Effector memory CD8-positive, alpha-beta T cell (primary cell): Measurements from ENCODE around the gene EGLN2.
"Not testable (repeated sequence)": the region's sequence is repeated elsewhere in the genome, so short reads cannot be mapped to it uniquely, and the experiment has no call there.

ENCODE experiments used
- ATAC-seq: fragments of 150-1000 bp; cut with Tn5 transposase; replicated peaks from 2 replicates; pipeline ENCODE4 v1.10.0; 2021; ENCODE audit warnings: mild to moderate bottlenecking, moderate library complexity
- DNase-seq, 3 experiments: peaks; one replicate each; pipeline ENCODE4 v3.0.0; 2021
- H3K27ac Mint-ChIP-seq, 2 donors: one replicate each; pipeline ENCODE4 v1.8.0; 2022; ENCODE audit warnings: mild to moderate bottlenecking in 2 of 2, mixed read lengths in 2 of 2, moderate library complexity in 2 of 2
- H3K27me3 Mint-ChIP-seq, 2 donors: one replicate each; pipeline ENCODE4 v1.8.0; 2022; ENCODE audit warnings: mixed read lengths in 2 of 2
- H3K36me3 Mint-ChIP-seq: one replicate; pipeline ENCODE4 v1.8.0; 2022; ENCODE audit warnings: mild to moderate bottlenecking, moderate library complexity, mixed read lengths; ENCODE audit not compliant: insufficient read depth
- H3K4me1 Mint-ChIP-seq, 2 donors: one replicate each; pipeline ENCODE4 v1.8.0; 2022; ENCODE audit warnings: low read depth in 2 of 2, mixed read lengths in 2 of 2
- H3K4me3 Mint-ChIP-seq, 2 donors: one replicate each; pipeline ENCODE4 v1.8.0; 2022; ENCODE audit warnings: mild to moderate bottlenecking in 2 of 2, mixed read lengths in 2 of 2, moderate library complexity in 2 of 2
- H3K9me3 Mint-ChIP-seq, 2 donors: one replicate each; pipeline ENCODE4 v1.8.0; 2022; ENCODE audit warnings: mixed read lengths in 2 of 2

The EGLN2 gene

GRCh38 chr19:40824916-40825315 lies 25.9 kb downstream of the EGLN2 start:
- ATAC-seq, H3K9me3 Mint-ChIP-seq, H3K27me3 Mint-ChIP-seq, DNase-seq, H3K4me3 Mint-ChIP-seq: not testable (repeated sequence)
- peaks cover 12% of the 10 kb centered on the region for H3K36me3 Mint-ChIP-seq
- peaks cover 30 to 40% of the 10 kb centered on the region in 2 donors for H3K4me1 Mint-ChIP-seq
- H3K27ac Mint-ChIP-seq = peak overlapping the region; percentile 93 to 95

- H3K27ac Mint-ChIP-seq = peak overlapping the region; percentile 93 to 95
- H3K4me1 Mint-ChIP-seq = peaks cover 30 to 40% of the 10 kb centered on the region in 2 donors
- not testable (repeated sequence) for H3K27me3 Mint-ChIP-seq, ATAC-seq, H3K9me3 Mint-ChIP-seq, DNase-seq
- peaks cover 12% of the 10 kb centered on the region for H3K36me3 Mint-ChIP-seq
- peak overlapping the region in 1 of 2 donors; percentile 43 for H3K4me3 Mint-ChIP-seq
Measured at GRCh38 chr19:40825460-40826095, 26.6 kb downstream of the EGLN2 start.

GRCh38 chr19:40826312-40826698 lies 27.3 kb downstream of the EGLN2 start:
- not testable (repeated sequence) for H3K27me3 Mint-ChIP-seq, H3K9me3 Mint-ChIP-seq, DNase-seq, ATAC-seq
- peak overlapping the region; percentile 54 to 56 for H3K4me3 Mint-ChIP-seq
- peaks cover 12% of the 10 kb centered on the region for H3K36me3 Mint-ChIP-seq
- H3K27ac Mint-ChIP-seq = peak overlapping the region; percentile 93 to 95
- H3K4me1 Mint-ChIP-seq = peaks cover 30 to 40% of the 10 kb centered on the region in 2 donors

GRCh38 chr19:40826699-40827385 lies 27.9 kb downstream of the EGLN2 start:
- Mint-ChIP-seq H3K27ac (peak overlapping the region; percentile 93 to 95), H3K4me3 (peak overlapping the region; percentile 54 to 56), H3K4me1 (peaks cover 30 to 40% of the 10 kb centered on the region in 2 donors), H3K36me3 (peaks cover 12% of the 10 kb centered on the region)
- DNase-seq (peak; percentile 71 to 75 (median 72)), ATAC-seq (peak; percentile 92)
- H3K9me3 Mint-ChIP-seq, H3K27me3 Mint-ChIP-seq: not testable (repeated sequence)

GRCh38 chr19:40827386-40828247 lies 28.6 kb downstream of the EGLN2 start:
- H3K4me3 Mint-ChIP-seq = peak overlapping the region; percentile 54 to 56
- peaks cover 32 to 40% of the 10 kb centered on the region in 2 donors for H3K4me1 Mint-ChIP-seq
- peaks cover 12% of the 10 kb centered on the region for H3K36me3 Mint-ChIP-seq
- DNase-seq = no peak
- no peaks in the 10 kb centered on the region for H3K27me3 Mint-ChIP-seq
- ATAC-seq = no peak
- H3K27ac Mint-ChIP-seq = peak overlapping the region; percentile 93 to 95
- H3K9me3 Mint-ChIP-seq = no peaks in the 10 kb centered on the region

GRCh38 chr19:40829205-40829604 lies 30.2 kb downstream of the EGLN2 start:
- no peaks in the 10 kb centered on the region for H3K27me3 Mint-ChIP-seq
- H3K27ac Mint-ChIP-seq = peak overlapping the region; percentile 19 to 95
- H3K4me1 Mint-ChIP-seq = peaks cover 24 to 36% of the 10 kb centered on the region in 2 donors
- DNase-seq (no peak), ATAC-seq (no peak)
- no peaks in the 10 kb centered on the region for H3K9me3 Mint-ChIP-seq
- H3K36me3 Mint-ChIP-seq = peaks cover 12% of the 10 kb centered on the region
- H3K4me3 Mint-ChIP-seq = no peak overlapping the region

GRCh38 chr19:40830741-40831140 lies 31.8 kb downstream of the EGLN2 start:
- not testable (repeated sequence) for ATAC-seq, DNase-seq, H3K4me3 Mint-ChIP-seq, H3K9me3 Mint-ChIP-seq, H3K27me3 Mint-ChIP-seq
- Mint-ChIP-seq H3K4me1 (peaks cover 15 to 27% of the 10 kb centered on the region in 2 donors), H3K27ac (peak overlapping the region in 1 of 2 donors; percentile 95), H3K36me3 (peaks cover 12% of the 10 kb centered on the region)

- no peaks in the 10 kb centered on the region for H3K27me3 Mint-ChIP-seq
- H3K4me3 Mint-ChIP-seq = no peak overlapping the region
- H3K9me3 Mint-ChIP-seq = no peaks in the 10 kb centered on the region
- H3K27ac Mint-ChIP-seq = peak overlapping the region; percentile 73 to 83
- H3K36me3 Mint-ChIP-seq = peaks cover 11% of the 10 kb centered on the region
- H3K4me1 Mint-ChIP-seq = peaks cover 9 to 20% of the 10 kb centered on the region in 2 donors
- DNase-seq (no peak), ATAC-seq (no peak)
Measured at GRCh38 chr19:40831502-40832430, 32.8 kb downstream of the EGLN2 start.

- H3K4me3 Mint-ChIP-seq, H3K36me3 Mint-ChIP-seq, DNase-seq, ATAC-seq, H3K27me3 Mint-ChIP-seq, H3K9me3 Mint-ChIP-seq: not testable (repeated sequence)
- H3K27ac Mint-ChIP-seq = peak overlapping the region; percentile 41 to 83
- H3K4me1 Mint-ChIP-seq = peaks cover 3 to 14% of the 10 kb centered on the region in 2 donors
Measured at GRCh38 chr19:40832431-40832790, 33.4 kb downstream of the EGLN2 start.

GRCh38 chr19:40833728-40834533 lies 34.9 kb downstream of the EGLN2 start:
- ATAC-seq, H3K27me3 Mint-ChIP-seq, H3K36me3 Mint-ChIP-seq, H3K9me3 Mint-ChIP-seq, H3K4me3 Mint-ChIP-seq, DNase-seq, H3K4me1 Mint-ChIP-seq: not testable (repeated sequence)
- H3K27ac Mint-ChIP-seq = peak overlapping the region; percentile 41 to 83

GRCh38 chr19:40836754-40837429 lies 37.9 kb downstream of the EGLN2 start:
- no peak for ATAC-seq
- no peaks in the 10 kb centered on the region for H3K9me3 Mint-ChIP-seq
- peaks cover 2 to 5% of the 10 kb centered on the region in 2 donors for H3K4me1 Mint-ChIP-seq
- H3K27me3 Mint-ChIP-seq = no peaks in the 10 kb centered on the region
- DNase-seq = no peak
- H3K4me3 Mint-ChIP-seq = no peak overlapping the region
- H3K36me3 Mint-ChIP-seq = no peaks in the 10 kb centered on the region
- no peak overlapping the region for H3K27ac Mint-ChIP-seq

GRCh38 chr19:40838477-40838876 lies 39.5 kb downstream of the EGLN2 start:
- not testable (repeated sequence) for H3K4me3 Mint-ChIP-seq, H3K27me3 Mint-ChIP-seq, H3K27ac Mint-ChIP-seq, H3K36me3 Mint-ChIP-seq, H3K9me3 Mint-ChIP-seq, H3K4me1 Mint-ChIP-seq, DNase-seq, ATAC-seq
